Measurements from ENCODE around the gene RYR1.

GRCh38 chr19:38506375-38506722, 72.9 kb downstream of the RYR1 start:
- TF ChIP-seq POLR2A (IDR thresholded peaks at IDR 0.05) (no peak), CTCF (IDR thresholded peaks at IDR 0.05) (no peak), EP300 (IDR thresholded peaks at IDR 0.05; ENCODE audit: low read depth) (no peak)

Measured in transverse colon (tissue), 3 donors.